Activated CD4-positive, alpha-beta T cell treated with anti-CD3 and anti-CD28 coated beads, Interleukin-2, amount 50 U/mL, for 24 hours (primary cell): ENCODE measurements around the gene POU2AF1.
A peak's percentile ranks its signal among the peaks of the same experiment; 100 is the strongest.

Experiments
- DNase-seq, 2 donors: peaks; one replicate each; pipeline ENCODE4 v3.0.0-alpha.2; 2020; ENCODE audit warnings: low read depth in 1 of 2, low spot score in 1 of 2

POU2AF1 gene

DNA sequence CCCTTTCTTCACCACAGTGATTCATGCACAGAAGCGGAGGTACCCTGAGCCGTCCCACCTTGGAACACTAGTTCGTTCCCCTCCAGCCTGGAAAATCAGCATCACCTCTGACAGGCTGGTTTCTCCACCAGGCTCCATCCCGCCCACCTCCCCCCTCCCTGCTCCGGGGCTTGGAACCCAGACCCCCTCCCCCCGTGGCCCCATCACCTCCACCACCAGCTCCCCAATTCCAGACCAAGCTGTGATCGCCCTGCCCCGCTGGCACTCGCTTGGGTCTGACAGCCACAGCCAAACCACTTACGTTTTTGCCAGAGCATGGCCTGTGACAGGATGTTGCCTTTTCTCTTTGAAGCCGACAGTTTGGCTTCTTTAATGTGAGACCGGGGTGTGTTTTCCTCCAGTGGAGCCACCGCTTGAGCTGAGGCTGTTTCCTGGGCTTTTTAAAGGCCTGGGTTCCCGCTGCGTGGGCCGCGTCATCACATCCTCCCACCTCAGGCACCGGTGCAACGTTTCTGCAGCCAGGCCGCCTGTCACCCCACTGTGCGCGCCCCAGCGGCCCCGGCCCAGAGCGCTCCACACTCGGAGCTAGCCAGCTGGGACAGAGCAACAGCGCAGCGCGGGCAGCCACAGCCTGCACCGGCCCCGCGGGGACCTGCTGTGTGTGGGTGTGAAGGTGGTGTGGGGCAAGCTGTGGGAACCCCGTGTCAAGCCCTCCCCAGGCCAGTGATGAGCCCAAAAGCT is at the start of gene POU2AF1:
Gene POU2AF1, minus strand, starts transcription at position 415 of the 741 bp plus-strand sequence. Its CDS starts 98 bp downstream, at position 317.
- DNase-seq: peak; percentile 40 to 82

DNA sequence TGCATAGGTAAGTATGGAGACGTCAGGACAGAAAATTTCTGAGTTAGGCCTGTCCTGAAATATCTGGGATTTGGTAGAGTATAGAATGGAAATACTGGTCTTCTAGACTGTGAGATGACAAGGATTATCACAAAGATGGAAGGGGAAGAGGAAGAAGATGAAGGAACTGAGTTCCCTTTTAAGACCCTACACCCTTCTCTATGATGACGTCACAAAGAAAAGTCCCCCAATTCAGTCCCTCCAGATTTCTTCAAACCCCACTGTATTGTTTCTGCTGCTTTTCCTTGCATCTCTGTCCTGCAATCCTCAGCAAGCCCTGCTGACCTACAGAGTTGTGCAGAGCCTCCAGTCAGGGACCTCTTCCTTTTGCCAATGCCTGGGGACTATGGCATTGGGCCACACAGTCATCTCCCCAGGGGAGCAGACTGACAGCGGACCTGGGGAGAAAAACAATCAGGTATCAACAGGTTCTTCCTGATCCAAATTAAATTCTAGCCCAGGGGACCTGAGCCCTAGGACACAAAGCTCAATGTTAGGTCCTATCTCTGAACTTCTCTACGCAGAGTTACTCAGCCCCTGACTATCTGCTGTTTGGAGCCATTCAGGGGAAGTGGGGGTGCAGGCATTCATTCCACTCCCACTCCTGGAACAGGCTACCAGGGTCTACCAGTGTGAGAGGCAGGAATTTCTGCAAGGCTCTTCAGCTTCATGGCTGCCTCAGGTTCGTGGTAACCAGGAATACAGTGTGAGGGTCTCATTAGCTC is 49.2 kb upstream of the POU2AF1 start:
- DNase-seq: no peak

DNA sequence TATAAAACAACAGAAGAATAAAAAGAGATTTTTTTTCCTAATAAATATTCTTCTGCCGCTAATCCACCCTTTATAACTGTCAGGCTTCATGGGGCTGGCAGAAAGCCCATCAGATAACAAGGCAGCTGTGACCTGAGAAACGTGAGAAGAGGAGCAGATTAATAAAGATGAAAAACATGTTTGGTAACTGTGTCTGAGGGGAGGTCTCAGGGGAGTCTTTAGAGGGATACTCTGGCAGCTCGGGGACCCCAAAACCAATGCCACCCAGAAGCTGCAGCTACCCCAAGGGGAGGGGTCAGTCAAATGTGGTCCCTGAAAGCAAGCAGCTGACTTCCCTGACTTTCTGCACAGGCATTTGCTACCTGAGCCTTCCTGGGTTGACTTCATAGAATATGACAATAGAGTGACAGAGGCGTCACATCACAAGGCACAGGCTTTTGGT is 48.4 kb upstream of the POU2AF1 start:
- no peak for DNase-seq

- DNase-seq: no peak
These were observed 47.5 kb upstream of the POU2AF1 start for GRCh38 chr11:111426617-111427016.

- DNase-seq: no peak
These were observed 44.2 kb upstream of the POU2AF1 start for GRCh38 chr11:111423250-111423615.

DNA sequence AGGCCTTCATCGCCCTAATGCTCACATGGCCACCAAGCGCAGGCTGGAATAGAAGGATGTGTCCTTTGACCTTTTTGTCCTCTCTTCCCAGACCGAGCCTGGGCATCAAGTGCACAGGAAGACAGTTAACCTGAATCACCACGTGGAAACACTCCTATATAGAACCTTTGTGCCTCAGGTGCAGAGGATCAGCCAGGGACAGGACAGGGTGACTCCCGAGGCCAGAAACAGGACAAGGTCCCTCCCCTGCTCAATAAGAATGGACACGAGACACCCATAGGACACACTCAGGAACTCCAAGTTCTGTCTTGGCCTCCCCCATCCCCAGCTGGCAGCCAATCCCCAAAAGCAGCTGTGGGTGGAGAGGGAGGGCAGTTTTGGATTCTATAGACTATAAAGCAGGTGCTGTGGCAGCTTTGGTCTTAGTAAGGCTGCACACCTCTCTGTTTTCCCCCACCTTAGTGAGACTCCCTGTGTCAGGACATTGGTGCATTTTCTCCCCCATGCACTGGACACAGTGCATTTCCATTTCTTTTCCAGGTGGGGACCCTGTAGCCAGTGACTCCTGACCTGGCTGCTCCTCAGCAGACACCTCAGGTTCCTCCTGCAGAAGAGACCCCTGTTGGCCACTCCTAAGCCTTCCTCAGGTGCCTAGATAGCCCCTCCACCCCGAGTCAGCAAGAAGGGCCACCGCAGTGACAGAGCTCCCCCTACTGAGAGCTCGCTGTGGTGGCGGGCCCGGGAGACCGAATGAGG is 43.6 kb upstream of the POU2AF1 start:
- DNase-seq: peak; percentile 28 to 59

DNA sequence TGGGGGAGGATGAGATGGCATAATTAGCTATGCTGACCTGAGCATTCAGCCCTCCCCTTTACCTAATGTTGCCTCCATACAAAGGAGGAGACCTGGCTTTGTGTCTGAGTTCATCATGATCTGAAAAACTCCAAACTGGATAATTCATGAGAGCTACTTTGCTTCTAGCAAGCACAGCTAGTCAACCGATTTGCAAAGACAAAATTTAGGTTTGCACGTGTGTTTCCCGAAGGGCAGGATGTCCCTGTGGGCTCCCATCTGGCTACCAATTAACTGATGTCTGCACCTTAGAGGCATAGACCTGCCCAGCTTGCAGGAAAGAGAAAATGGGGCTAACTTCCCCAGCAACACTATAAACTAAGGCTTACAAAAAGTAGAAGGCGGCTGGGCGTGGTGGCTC is 42.2 kb upstream of the POU2AF1 start:
- DNase-seq: no peak

DNA sequence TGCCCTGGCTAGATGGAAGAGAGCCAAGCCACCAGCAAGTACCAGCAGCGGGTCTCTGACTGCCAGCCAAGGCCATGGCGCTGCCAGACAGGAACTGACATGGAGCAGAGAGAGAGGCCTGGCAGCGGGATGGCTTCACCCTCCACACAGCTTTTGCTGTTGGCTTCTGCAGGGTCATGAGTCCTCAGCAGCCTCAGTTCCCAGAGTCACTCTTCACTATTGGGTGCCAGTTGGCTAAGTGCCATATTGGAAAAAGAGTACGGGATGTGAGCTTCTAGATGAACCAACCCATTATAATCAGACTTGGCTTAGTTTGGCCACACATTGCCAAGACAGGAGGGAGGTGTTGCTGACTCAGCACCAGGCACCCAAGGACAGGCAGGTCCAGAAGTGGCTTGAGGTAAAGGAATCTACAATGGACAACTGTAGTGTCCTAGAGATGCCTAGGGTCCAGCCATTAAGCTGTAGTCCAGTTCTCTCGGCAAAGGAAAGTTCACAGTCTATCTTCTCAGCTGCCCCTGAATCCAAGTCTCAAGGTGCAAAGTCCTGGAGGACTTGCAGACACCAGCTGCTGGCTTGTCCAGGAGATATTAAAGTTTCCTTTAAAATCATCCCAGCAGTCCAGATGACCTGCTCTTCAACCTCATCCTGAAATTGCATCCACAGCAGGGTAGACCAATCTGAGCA is 40.7 kb upstream of the POU2AF1 start:
- DNase-seq: no peak

- no peak for DNase-seq
These were observed 40.1 kb upstream of the POU2AF1 start for GRCh38 chr11:111419181-111419580.

GRCh38 chr11:111418436-111418787 is 39.3 kb upstream of the POU2AF1 start:
- DNase-seq: no peak

DNA sequence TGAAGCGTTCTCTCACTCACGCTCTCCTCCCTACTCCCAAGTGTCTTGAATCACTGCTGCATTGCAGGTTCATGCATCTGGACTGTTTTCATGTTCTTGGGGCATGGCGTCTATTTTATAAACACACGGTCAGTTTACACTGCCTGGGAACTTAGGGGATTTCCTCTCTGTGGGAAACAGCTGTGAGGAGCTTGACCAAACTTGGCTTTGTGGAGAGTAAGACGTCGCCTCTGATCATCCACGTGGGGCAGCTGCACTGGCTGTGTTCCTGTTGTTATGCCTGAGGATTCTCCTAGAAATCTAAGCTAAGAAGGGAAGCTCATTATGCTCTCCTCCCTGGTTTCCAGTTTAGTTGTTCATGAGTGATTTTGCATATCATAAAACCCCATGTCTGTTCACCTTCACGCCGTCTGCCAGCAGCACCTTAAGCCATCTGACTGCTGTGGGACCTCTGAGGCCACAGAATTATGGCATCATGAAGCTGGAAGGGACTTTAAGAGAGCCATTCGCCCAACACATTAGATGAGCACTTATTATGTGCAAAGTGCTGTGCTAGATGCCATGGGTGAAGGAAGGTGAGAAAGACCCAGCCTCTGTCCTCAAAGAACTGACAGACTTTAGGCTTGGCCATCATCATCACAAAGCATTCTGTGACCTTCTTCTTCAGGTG is 38.8 kb upstream of the POU2AF1 start:
- no peak for DNase-seq

- peak in 1 of 2 donors; percentile 30 for DNase-seq
These were observed 38.1 kb upstream of the POU2AF1 start for GRCh38 chr11:111417011-111417765.

- no peak for DNase-seq
These were observed 37.3 kb upstream of the POU2AF1 start for GRCh38 chr11:111416231-111416960.

DNA sequence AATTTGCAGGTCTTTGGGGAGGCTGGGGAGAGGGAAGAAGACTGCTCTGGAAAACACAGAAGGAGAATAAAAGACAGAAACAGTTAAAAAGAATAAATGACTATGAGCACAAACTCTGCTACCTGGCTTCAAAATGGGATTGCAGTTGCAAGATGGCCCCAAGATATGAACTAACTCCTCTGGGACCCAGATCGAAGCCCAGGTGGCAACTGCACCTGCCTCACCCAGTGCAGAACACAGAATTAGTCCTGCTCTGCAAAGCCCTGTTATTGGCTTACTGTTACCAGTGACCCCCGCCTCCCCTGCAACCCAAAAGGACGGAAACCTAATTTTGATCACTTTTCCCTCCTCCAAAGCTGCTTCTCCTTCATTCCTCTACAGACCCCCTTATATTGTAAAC is 35.9 kb upstream of the POU2AF1 start:
- no peak for DNase-seq

DNA sequence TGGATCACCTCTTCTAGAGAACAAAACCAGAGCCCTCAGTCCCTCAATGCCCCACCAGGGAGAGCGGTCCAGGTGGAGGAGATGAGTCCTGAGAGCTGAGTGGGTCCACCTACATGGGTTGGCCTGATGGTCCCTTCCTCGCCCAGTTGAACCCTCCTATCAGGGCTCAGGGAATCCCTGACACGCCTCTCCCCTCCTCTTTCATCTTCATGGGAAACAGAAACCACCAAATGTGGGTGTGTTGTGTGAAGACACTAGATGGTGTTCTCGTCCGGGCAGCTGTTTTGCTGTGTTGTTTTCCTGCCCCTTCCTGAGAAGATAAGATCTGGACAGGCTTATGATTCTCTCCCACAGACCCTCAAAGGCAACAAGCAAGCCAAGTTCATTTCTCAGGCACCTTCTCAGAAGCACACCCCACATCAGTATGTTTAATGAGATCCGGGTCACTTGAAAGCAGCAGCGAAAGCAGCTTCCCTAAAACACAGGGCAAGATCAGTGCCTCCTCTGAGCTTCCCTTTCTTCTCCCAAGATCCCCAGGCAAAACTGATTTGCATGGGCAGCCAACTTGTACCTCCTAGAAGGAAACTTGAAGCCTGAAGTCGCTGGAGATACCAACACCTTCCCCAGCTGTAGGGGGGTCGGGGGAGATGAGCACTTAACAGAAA is 35.3 kb upstream of the POU2AF1 start:
- peak in 1 of 2 donors; percentile 11 for DNase-seq

DNA sequence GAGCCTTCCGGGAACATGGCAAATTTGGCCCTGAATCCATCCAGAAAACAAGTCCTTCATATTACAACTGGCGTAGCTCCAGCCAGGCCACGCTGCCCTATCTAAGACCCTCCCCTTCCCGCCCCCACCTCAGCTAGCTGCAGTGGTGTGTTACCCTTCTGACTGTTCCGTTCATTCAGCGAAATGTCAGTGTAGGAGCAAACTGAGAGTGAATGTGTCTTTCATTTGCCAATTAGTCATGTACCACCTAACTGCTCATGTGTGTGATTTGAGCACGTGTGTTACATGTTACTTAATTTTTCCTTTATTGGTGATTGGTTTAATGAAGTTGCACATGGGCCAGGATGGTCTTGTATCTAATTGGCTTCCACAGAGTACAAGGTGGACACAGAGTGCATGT is 34.8 kb upstream of the POU2AF1 start:
- peak; percentile 12 to 35 for DNase-seq

DNA sequence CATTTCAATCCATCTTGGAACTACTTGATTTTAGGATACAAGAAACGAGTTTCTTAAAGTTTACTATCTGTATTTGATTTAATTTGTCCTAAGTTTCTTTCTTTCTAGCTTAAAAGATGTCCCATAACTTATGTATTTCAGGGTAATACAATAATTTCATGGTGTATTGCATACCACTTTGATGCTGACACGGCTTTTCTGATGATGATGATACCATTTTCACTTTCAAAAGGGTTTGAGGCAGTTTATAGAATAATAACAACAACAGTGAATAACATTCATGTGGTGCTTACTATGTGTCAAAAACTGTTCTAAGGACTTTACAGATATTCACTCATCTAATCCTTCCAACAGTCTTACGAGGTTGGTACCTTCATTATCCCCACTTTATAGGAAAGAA is 33.2 kb upstream of the POU2AF1 start:
- no peak for DNase-seq

DNA sequence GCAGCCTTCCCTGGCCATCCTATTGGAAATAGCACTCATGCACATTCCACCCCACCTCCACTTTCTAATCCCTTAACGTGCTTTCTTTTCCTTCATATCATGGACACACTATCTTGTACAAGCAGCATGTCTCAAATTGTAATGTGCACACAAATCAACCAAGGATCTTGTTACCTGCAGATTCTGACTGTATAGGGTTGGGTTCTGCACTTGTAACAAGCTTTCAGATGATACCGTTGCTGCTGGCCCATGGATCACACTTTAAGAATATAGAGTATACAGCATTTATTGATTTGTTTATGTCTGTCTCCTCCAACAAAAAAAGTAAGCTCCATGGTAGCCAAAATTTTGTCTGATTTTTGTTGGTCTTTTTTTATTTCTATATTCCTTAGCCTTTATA is 32.4 kb upstream of the POU2AF1 start:
- no peak for DNase-seq

DNA sequence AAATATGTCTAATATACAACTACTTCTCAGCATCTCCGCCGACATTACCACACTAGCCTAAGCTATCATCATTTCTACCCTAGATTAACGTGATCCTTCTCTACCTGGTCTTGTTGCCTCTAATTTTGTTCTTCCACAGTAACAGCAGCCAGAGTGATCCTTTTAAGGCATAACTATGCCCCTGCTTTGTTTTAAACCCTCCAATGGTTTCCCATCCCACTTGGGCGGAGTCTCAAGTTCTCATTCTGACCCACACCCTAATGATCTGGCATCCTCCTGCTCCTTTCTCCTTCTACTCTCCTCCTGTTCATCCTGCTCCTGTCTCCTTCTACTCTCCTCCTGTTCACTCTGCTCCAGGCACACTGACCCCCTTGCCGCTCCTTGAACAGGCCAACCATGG is 31.9 kb upstream of the POU2AF1 start:
- no peak for DNase-seq
